Calu3 (cell line): Measurements from ENCODE around the gene ALDOC. TPM values are rescaled to one million over a fixed set of nuclear protein-coding genes. Genes with fewer than 3 reads are reported as not detected.
A peak's percentile ranks its signal among the peaks of the same experiment; 100 is the strongest.

Experiments
- BruUV-seq: library from RNA; stranded (reverse); fragments of 400-500 nt; replicated peaks from 2 replicates; lab custom pipeline; 2021; lab: Mats Ljungman, UMichigan
- CTCF ChIA-PET: fragments of 300-600 bp; sonication (Branson Sonifier 250); formaldehyde crosslinking; loops from one replicate; lab custom pipeline; 2022; ENCODE audit warnings: antibody characterized with exemption; lab: Charles Lee
- DNase-seq: peaks from one replicate; pipeline ENCODE4 v3.0.0; 2022
- H3K27ac Mint-ChIP-seq: one replicate; pipeline ENCODE4 v1.8.0; 2022; ENCODE audit warnings: mixed read lengths; ENCODE audit not compliant: unreplicated experiment
- H3K27me3 Mint-ChIP-seq: one replicate; pipeline ENCODE4 v1.8.0; 2022; ENCODE audit warnings: mixed read lengths; ENCODE audit not compliant: unreplicated experiment
- H3K36me3 Mint-ChIP-seq: one replicate; pipeline ENCODE4 v1.8.0; 2022; ENCODE audit warnings: mild to moderate bottlenecking, moderate library complexity, mixed read lengths; ENCODE audit not compliant: insufficient read depth, unreplicated experiment
- H3K4me1 Mint-ChIP-seq: one replicate; pipeline ENCODE4 v1.8.0; 2022; ENCODE audit warnings: mild to moderate bottlenecking, low read depth, mixed read lengths; ENCODE audit not compliant: unreplicated experiment
- H3K4me3 Mint-ChIP-seq: one replicate; pipeline ENCODE4 v1.8.0; 2022; ENCODE audit warnings: mild to moderate bottlenecking, low read depth, moderate library complexity, mixed read lengths; ENCODE audit not compliant: unreplicated experiment
- H3K9me3 Mint-ChIP-seq: one replicate; pipeline ENCODE4 v1.8.0; 2022; ENCODE audit warnings: low read depth, mixed read lengths; ENCODE audit not compliant: unreplicated experiment
- CTCF ChIP-seq: fragments of 200-600 bp; IDR thresholded peaks from one replicate; pipeline ENCODE4 v1.8.0; 2022; ENCODE audit warnings: antibody characterized with exemption; ENCODE audit not compliant: unreplicated experiment
- intact Hi-C: fragments of 100-400 bp; cut with micrococcal nuclease; formaldehyde crosslinking; loops from one replicate; pipeline ENCODE4 v1.10.0; 2022; ENCODE audit not compliant: unreplicated experiment
- total RNA-seq: library from RNA; stranded (reverse); gene quantifications from 2 replicates; pipeline ENCODE4 v1.2.3, GENCODE V29; 2022

Gene ALDOC
- total RNA-seq, 1 experiment from 2014 or later: 2.6 TPM

GRCh38 chr17:28569446-28569845, 7.2 kb downstream of the ALDOC start:
- CTCF ChIA-PET: interaction anchor here (0.5 to 1.0 kb wide), 3 partner anchors 18 to 1159 kb away, joined by 3 to 5 read pairs (median 3); no protein-coding TSS in a partner anchor
- H3K9me3 Mint-ChIP-seq: no peaks in the 10 kb centered on the region
- intact Hi-C loops: no loop called here
- no peak overlapping the region for H3K4me3 Mint-ChIP-seq
- peaks cover 29% of the 10 kb centered on the region for H3K36me3 Mint-ChIP-seq
- BruUV-seq: TSS peak; percentile 54
- DNase-seq: no peak
- H3K4me1 Mint-ChIP-seq: peaks cover 30% of the 10 kb centered on the region
- no peak overlapping the region for H3K27ac Mint-ChIP-seq
- H3K27me3 Mint-ChIP-seq: no peaks in the 10 kb centered on the region
- TF ChIP-seq CTCF: no peak

- H3K36me3 Mint-ChIP-seq: peaks cover 40% of the 10 kb centered on the region
- intact Hi-C loops: no loop called here
- BruUV-seq: no TSS peak
- peaks cover 36% of the 10 kb centered on the region for H3K4me1 Mint-ChIP-seq
- CTCF ChIA-PET: interaction anchor here (0.6 kb wide), 1 partner anchor 24 kb away, joined by 7 read pairs; no protein-coding TSS in a partner anchor
- H3K4me3 Mint-ChIP-seq: no peak overlapping the region
- H3K27me3 Mint-ChIP-seq: no peaks in the 10 kb centered on the region
- no peak for DNase-seq
- no peaks in the 10 kb centered on the region for H3K9me3 Mint-ChIP-seq
- peak overlapping the region; percentile 34 for H3K27ac Mint-ChIP-seq
- no peak for TF ChIP-seq CTCF
Observed at GRCh38 chr17:28567604-28568003, 9.1 kb downstream of the ALDOC start.

GRCh38 chr17:28563475-28563874, 13.2 kb downstream of the ALDOC start:
- CTCF ChIA-PET: no interaction called here
- H3K36me3 Mint-ChIP-seq: peaks cover 11% of the 10 kb centered on the region
- intact Hi-C loops: no loop called here
- H3K9me3 Mint-ChIP-seq: no peaks in the 10 kb centered on the region
- H3K4me3 Mint-ChIP-seq: no peak overlapping the region
- no peaks in the 10 kb centered on the region for H3K27me3 Mint-ChIP-seq
- no TSS peak for BruUV-seq
- H3K27ac Mint-ChIP-seq: no peak overlapping the region
- DNase-seq: peak; percentile 21
- peaks cover 19% of the 10 kb centered on the region for H3K4me1 Mint-ChIP-seq
- TF ChIP-seq CTCF: no peak

- no peak for TF ChIP-seq CTCF
- Mint-ChIP-seq H3K36me3 (peaks cover 15% of the 10 kb centered on the region), H3K27me3 (no peaks in the 10 kb centered on the region), H3K27ac (no peak overlapping the region), H3K4me1 (peaks cover 12% of the 10 kb centered on the region), H3K9me3 (no peaks in the 10 kb centered on the region), H3K4me3 (no peak overlapping the region)
- CTCF ChIA-PET: interaction anchor here (1.6 kb wide), 1 partner anchor 20 kb away, joined by 3 read pairs; no protein-coding TSS in a partner anchor
- no TSS peak for BruUV-seq
- intact Hi-C loops: no loop called here
- no peak for DNase-seq
Observed at GRCh38 chr17:28555022-28555421, 21.7 kb downstream of the ALDOC start.
